ENCODE measurements around the gene AP4E1. TPM values are rescaled to one million over a fixed set of nuclear protein-coding genes. Genes with fewer than 3 reads are reported as not detected.
"Not testable (repeated sequence)": the region's sequence is repeated elsewhere in the genome, so short reads cannot be mapped to it uniquely, and the experiment has no call there.

The AP4E1 gene
- total RNA-seq = 7.3 TPM

GRCh38 chr15:50908209-50909009 is at the start of gene AP4E1:
TSS of gene AP4E1 (plus strand) at chr15:50908683. CDS start at chr15:50908779, 96 bp downstream.
- DNase-seq (ENCODE audit: low spot score) = peak; percentile 91

- DNase-seq (ENCODE audit: low spot score) = no peak
These were observed 47.7 kb upstream of the AP4E1 start for GRCh38 chr15:50860824-50861223.

DNA sequence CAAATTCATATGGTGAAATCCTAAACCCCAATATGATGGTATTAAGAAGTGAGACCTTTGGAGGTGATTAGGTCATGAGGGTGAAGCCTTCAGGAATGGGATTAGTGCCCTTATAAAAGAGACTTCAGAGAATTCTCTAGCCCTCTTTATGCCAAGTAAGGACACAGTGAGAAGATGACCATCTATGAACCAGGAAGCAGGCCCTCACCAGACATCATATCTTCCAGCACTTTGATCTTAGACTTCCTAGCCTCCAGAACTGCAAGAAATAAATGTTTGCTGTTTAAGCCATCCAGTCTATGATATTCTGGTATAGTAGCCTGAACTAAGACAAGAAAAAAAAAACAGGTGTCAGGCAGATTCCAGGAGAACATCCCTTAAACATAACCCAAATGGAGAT is 45.9 kb upstream of the AP4E1 start:
- DNase-seq (ENCODE audit: low spot score) = no peak

DNA sequence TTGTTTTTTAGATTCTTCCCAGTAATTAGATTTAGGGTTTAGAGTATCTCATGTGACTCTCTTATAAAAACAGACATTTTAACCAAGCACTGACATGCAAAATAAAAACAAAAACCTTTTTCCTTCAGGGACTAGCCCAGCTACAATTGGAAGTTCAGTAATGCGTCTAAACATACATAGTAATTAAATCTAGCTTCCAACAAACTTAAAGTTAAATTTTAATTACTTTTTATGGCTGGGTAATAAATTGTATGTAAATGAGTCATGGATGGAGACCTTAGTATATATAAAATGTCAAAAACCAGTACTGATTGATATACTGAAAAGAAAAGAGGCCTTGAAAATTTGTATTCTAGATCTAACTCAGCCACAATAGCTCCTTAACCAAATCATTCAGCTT is 43.6 kb upstream of the AP4E1 start:
- DNase-seq (ENCODE audit: low spot score) = no peak

DNA sequence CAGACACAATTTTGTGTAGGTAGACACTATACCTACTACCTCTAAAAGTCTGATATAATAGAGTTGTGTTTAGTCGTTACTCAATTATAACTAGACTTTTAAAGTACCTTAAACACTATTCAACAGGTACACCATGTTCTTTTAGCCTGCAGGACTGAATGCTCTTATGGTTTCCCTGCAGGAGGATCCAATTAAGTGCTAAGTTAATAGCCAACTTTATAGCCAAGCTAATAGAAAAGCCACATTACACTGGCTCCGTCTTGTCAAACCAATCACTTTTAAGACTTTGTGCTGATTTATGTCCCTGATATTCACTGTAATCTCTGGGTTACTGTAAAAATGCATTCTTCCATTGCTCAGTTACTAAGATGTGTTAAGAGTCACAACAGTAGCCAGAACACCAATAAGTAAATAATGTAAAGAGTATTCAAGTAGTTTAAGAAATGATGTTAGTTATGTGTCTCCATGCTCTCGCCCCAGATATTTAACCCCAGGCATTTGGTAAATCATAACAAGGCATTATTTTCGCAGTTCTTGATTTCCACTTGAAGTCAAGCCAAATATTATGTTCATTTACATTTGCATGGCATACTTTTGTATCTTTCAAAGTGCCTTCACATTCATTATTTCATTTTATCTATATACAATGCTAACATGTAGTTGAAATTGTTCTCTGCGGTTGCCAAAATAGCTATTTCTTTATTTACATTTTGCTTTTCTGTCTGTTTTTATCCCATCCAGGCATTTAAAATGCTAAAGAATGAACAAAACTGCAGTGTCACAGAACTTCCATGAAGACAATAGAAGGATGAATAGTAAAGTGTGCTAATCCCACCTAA is 42.7 kb upstream of the AP4E1 start:
- no peak for DNase-seq (ENCODE audit: low spot score)

DNA sequence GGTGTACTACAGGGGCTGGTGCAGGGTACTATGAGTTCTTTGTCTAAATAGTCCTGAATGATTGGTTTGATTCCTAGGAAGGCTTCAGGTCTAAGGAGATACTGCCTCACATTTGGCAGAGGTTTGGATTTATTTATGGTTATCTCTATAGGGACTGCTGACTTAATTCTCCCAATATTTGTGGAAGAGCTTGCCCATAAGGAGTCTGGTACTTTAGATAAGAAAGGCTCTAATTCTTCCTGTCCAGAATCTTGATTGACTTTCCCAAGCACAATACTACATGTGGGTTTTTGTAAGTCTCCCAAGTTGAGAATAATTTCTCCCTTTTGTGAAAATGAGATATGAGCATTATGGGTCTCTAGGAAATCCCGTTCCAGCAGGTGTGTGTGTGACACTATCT is 36.7 kb upstream of the AP4E1 start:
- DNase-seq (ENCODE audit: low spot score) = no peak

DNA sequence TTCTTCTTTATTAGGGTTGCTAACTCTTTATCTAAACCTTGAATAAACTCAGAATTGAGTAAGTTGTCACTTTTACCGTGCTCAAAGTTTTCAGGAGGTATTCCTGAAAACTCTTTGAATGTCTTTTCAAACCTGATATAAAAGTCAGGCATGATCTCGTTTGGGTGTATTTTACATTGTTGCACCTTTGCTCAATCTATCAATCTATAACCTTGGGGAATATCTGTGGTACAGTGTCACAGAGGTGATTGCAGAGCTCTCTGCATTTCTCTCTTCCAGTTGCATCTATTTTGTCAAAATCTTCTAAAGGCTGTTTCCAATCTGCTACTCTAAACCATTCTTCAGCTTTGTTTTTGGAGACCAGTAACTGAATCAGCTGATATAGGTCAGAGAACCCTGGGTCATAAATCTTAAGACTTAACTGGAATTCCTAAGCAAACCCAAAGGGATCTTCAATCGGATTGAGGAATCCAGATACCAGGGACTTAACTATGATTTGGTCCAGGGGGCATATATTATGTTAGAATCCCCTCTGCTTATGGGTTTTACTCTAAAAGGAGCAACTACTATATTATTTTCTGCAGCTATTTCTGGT is 35.6 kb upstream of the AP4E1 start:
- DNase-seq (ENCODE audit: low spot score) = no peak

GRCh38 chr15:50873935-50874361 is 34.5 kb upstream of the AP4E1 start:
- DNase-seq (ENCODE audit: low spot score) = no peak

- not testable (repeated sequence) for DNase-seq (ENCODE audit: low spot score)
These were observed 33.2 kb upstream of the AP4E1 start for GRCh38 chr15:50875238-50875637.

- DNase-seq (ENCODE audit: low spot score) = no peak
These were observed 32.1 kb upstream of the AP4E1 start for GRCh38 chr15:50876260-50876988.

DNA sequence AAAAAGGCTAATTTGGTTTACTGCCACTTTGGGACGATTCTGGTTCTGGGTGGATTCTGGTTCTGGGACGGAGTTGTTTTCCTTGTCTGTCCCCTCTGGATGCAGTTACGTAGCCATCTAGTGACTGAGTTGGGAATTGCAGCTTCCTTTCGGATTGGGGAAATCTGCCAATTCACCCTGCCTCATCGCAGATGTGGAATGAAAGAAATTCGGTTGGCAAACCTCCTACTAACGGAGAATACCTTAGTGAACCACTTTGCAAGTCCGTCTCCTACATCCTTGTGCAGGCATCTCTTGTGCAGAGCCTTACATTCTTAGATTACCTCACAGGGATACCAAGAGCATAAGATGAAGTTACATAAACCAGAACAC is 31.5 kb upstream of the AP4E1 start:
- DNase-seq (ENCODE audit: low spot score) = peak; percentile 85

- DNase-seq (ENCODE audit: low spot score) = no peak
These were observed 29.4 kb upstream of the AP4E1 start for GRCh38 chr15:50879016-50879617.

GRCh38 chr15:50880206-50880605 is 28.3 kb upstream of the AP4E1 start:
- DNase-seq (ENCODE audit: low spot score) = no peak

DNA sequence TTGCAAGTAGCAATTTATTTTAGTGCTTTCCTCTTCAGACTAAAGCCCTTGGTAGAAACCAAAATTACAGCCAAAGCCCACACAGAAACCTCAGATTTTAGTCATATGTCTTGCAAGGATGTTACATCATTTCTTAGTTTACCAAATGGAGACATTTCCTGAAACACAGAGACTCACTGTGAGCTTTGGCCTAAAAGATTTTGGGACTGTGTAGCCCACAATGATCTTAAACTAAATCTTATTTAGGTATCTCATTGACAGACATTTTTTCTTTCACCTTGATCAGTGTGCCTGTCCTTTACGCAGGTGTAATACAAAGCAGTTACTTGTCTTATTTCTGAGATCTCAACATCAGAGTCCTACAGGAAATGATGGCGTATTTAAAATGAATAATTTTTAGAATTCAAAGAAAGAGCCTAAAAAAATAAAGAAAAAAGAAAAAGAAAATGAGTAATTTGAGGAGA is 27.8 kb upstream of the AP4E1 start:
- no peak for DNase-seq (ENCODE audit: low spot score)

DNA sequence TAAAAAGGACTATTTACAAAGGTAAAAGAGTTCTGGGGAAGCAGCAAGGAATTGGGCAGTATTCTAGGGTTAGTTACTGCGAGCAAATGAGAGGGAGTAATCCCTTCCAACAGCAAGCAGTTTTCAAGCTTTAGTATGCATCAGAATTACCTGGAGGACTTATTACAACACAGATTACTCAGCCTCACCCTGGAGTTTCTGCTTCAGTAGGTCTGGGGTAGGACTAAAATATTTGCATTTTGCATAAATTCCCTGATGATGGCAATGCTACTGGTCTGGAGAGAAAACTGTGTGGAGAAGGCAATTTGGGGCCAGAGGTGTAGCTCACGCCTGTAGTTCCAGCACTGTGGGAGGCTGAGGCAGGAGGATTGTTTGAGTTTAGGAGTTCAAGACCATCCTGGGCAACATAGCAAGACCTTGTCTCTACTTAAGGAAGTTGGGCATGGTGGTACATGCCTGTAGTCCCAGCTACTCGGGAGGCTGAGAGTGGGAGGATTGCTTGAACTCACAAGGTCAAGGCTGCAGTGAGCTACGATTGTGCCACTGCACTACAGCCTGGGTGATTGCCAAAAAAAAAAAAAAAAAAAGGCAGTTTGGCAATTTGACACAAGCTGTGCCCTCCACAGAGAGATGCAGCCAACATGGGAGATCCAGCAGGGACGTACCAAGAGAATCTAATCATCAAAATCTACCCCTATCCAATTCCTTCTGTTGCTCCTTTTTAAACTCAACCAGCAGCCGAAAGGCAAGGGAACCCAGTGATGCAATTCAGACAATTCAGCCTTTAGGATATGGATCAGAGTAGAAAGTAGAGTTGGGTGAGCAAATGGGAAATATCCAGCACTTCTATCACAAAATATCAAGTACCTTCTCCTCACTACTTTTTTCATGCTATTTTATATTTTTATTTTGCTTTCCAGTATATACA is 27.1 kb upstream of the AP4E1 start:
- DNase-seq (ENCODE audit: low spot score) = no peak

DNA sequence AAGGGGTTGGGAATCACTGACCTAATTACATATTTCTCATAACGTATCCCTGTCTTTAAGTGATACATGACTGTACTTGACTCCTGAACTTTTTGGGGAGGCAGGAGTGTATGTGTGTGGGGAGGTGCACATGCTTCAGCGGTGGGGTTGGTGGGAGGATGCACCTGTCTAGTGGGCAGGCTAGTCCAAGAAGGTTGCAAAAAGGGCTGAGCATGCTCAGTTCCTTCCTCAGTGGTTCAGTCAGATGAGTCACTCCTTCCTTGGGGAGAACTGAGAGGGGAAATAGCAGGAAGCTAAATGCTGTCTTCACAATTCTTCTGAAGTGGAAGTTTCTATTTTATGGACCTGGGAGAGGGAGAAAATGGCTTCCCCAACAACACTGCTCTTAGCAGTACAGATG is 24.6 kb upstream of the AP4E1 start:
- no peak for DNase-seq (ENCODE audit: low spot score)

GRCh38 chr15:50884540-50884939 is 23.9 kb upstream of the AP4E1 start:
- DNase-seq (ENCODE audit: low spot score) = no peak

DNA sequence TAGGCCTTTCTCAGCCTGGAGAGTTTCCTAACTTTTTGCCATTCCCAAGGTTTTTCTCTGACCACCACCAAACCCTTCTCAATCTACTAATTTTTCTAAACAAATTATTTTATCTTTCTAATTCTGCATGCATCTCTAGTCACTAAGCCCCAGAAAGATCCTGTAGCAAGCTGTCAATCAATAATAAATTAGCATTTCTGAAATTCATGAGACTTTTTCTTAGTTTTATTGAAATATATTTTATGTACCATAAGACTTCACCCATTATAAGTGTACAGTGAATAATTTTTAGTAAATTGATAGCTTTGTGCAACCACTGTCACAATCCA is 22.4 kb upstream of the AP4E1 start:
- DNase-seq (ENCODE audit: low spot score) = no peak

DNA sequence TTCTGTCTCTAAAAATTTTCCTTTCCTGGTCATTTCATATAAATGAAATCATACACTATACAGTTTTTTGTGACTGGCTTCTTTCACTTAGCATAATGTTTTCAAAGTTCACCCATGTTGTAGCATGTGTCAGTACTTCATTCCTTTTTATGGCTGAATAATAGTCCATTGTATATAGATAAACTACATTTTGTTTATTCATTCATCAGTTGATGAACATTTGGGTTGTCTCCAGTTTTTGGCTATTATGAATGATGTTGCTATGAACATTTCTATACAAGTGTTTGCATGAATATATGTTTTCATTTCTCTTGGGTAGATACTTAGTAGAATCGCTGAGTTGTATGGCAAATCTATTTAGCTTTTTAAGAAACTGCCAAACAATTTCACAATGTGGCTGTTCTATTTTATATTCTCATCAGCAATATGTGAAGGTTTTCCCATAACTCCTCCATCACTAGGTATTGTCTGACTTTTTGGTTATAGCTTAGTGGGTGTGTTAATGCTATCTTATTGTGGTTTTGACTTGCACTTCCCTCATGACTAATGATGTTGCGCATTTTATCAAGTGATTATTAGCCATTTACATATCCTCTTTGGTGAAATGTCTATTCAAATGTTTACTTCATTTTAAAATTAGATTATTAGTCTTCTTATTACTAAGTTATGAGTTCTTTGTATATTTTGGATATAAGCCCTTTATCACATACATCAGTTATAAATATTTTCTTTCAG is 21.7 kb upstream of the AP4E1 start:
- no peak for DNase-seq (ENCODE audit: low spot score)

DNA sequence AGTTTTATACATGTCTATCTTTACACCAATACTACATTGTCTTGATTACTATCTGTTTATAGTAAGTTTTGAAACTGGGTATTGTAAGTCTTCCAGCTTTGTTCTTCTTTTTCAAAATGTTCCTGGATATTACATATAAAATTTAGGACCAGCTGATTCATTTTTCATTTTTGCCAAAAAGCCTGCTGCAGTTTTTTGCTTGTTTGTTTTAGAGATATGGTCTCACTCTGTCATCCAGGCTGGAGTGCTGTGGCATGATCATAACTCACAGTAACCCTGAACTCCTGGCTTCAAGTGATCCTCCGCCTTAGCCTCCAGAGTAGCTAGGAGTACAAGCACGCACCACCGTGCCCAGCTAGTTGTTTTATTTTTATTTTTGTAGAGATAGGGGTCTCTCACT is 20.4 kb upstream of the AP4E1 start:
- DNase-seq (ENCODE audit: low spot score) = no peak

Data from mucosa of gallbladder (tissue), 1 donor.